Kidney tubule cell (primary cell): ENCODE data around the gene THADA.

Experiments
- DNase-seq: peaks from one replicate; pipeline ENCODE4 v3.0.0-alpha.2; 2018; ENCODE audit warnings: low spot score

The THADA gene

DNA sequence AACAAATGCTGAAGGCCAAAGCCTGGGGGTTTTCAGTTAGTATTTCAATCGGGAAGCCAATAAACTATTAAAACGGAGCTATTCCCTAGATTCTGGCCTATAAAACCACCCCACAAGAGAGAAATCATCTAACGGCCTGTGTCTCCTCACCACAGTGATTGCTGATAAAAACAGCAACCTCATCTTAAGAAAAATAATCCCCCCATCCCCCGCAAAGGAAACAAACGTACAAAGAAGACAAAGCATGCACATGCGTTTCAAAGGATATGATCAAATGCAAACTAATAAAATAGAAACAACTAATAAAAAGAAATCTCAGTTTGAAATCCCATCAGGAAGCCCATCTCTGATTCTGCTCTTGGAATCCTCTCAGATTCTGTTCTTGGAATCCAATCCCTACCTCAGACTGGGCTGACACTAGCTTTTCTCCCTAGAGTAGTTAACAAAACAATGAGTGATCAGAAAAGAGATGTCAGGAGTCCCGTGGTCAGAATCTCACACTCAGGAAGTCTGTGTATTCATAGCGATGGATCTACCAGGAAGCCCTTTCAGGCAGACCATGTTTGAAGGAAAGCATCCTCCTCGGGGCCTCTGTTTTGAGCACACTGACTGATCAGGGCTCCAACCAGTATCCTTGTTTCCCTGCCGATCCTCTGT lies 150.7 kb downstream of the THADA start:
- no peak for DNase-seq

DNA sequence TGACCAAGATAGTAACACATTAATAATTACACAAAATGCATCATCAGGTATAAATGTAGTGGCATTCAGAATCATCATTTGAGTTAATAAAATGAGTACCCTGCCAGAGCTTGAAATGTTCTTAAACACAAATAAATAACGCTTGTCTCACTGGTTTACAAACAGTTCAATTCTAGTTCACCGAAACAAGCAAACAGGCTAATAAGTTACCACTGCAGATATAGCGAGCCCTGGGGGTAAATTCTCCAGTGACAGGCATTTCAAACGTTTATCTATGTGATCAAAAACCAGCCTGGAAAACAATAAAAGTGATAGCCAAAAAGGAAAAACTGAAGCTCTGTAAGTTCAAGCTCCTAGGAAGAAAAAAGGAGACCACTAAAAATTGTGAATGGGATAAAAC lies 152.6 kb downstream of the THADA start:
- no peak for DNase-seq

DNA sequence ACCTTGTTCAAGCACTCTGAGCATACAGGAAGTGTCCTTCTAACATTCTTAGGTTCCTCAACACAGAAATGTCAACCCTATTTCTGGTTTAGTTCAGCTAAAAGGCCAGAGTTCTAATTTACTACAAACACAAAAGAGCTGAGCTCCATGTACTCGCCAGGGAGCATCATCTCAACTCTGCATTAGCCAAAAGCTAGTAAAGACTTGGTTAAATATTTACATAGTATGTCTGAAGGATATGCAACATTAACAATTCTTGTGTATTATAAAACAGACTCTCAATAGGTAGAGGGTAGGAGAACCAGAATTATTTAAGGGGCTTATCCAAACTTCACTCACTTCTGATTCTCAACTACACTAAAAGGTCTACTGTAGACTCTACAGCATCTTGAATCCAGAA lies 154.6 kb downstream of the THADA start:
- DNase-seq: no peak

DNA sequence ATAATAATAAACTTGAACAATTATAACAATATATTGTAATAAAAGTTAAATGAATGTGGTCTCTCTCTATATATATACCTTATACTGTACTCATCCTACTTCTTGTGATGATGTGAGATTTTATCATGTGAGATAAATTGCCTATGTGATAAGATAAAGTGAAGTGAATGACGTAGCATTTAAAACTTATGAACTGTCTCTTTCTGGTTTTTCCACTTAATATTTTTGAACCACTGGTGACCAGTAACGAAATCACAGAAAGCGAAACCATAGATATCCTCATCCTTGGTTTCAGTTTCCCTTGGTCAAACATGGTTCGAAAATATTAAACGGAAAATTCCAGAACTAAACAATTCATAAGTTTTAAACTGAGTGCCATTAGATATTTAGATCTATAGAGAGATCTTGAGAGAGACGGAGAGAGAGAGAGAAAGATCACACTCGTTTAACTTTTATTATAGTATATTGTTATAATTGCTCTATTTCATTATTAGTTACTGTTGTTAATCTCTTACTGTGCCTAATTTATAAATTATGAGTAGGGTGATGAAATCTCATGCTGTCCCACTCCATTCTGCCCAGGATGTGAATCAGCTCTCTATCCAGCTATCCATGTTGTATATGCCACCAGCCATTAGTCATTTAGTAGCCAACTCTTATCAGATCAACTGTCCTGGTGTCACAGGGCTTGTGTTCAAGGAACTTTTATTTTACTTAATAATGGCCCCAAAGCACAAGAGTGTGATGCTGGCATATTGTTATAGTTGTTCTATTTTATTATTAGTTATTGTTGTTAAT lies 156.8 kb downstream of the THADA start:
- peak; percentile 59 for DNase-seq

DNA sequence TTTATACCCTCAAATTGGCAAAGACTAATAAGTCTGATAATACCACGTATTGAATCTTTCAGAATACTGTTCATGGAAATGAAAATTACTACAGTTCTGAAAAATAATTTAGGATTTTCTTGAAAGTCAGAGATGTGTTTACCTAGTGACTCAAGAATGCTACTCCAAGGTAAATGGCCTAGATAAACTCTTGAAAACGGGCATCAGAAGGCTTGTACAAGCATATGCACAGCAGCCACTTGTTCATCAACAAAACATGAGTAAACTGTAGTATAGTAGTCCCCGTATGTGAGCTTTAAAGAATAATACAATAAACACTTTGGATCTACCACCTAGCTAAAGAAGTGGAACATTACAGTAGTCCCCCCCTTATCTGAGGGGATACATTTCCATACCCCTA lies 157.5 kb downstream of the THADA start:
- no peak for DNase-seq

DNA sequence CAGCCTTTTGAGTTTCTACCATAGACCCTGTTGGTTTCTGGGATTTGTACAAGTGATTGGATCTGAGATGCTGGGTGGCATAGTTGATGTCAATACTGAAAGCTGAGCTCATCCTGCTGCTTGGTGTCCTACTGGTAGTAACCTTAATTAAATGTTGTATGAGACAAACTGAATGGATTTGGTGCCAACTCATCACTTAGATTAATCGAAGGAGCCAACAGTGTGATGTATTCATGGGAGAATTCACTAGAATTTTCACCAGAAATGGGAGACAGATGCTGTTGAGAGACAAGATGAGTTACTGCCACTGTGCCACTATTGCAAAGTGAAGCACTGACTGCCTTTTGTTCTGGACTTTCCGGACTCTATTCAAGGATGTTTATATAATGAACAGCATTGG lies 158.5 kb downstream of the THADA start:
- no peak for DNase-seq

DNA sequence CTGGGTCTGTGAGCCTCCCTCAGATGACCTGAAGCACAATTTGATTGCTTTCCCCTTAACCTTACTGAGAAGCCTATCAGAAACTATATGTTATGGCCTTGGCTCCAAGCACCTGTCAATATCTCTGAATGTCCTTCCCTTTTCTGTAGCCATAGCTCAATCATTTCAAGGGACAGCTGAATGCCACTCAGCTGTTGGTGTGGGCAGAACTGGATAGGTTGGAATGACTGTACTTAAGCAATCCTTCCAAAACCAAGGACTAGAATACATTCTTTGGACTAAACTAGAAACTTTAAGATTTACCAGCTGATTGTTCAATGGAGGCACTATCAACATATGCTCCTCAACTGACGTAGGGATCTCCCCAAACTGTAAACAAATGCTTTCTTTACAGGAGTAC lies 159.4 kb downstream of the THADA start:
- DNase-seq: no peak

DNA sequence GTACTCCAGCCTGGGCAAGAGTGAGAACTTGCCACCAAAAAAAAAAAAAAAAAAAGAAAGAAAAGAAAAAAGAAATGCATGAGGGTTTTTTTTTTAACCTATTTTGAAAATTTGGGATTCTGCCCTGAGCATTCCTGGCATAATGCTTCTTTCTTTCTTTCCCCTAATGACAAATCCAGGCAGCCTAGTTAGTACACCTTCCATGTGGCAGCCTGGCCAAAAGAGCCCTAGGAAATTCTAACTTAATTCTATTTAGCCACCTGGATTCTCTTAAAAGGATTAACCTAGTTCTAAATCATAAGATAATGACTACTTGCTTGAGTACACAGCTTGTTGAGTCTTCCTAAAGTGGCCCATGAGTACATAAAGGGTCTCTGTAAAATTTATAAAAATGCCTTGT lies 160.1 kb downstream of the THADA start:
- no peak for DNase-seq

DNA sequence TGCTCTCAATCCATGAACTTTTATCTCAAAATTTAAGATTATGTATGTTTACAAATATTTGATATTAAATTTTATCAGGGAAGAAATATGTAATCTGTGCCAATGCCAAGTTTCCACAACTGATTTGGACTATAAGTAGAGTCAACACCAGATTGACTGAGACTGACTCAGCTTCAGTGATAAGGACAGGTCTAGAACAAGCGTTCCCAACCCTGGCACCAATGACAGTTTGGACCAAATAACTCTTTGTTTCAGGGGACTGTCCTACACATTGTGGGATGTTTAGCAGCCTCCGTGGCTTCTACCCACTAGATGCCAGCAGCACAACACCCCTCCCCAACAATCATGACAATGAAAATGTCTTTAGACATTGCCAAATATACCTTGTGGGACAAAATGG lies 165.3 kb downstream of the THADA start:
- DNase-seq: no peak

DNA sequence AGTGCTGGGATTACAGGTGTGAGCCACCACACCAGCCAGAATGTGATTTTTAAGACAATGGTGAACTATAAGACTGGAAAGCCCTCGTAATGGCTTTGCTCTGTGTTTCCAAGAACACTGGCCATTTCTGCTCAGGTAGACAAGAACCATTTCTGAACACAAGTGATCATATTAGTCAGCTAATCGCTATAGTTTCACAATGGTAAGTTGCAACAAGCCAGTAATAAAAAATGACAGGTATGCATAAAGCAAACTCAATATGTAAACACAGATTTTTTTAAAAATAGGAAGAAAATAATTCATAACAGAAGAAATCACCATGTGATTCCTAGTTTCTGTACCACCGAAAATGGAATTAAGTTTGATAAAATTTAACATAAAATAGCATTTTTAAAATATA lies 166.5 kb downstream of the THADA start:
- no peak for DNase-seq

DNA sequence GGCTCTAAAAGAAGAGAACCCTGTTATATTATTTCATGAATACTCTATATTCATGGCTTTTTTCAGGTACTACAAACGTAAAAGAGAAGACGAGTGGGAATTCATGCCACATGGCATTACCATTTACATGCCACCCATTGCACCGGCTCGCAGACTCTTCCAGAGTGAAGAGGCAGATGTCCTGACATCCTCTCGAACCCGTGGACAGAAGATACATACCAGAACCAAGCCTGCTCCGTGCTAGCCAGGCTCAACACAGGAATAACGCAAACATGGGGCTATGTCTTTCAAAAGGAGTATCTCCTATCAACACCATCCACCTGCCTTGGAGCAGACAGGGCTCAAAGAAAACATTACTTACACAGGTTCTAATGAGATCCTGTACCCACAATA lies 168.8 kb downstream of the THADA start:
- no peak for DNase-seq

DNA sequence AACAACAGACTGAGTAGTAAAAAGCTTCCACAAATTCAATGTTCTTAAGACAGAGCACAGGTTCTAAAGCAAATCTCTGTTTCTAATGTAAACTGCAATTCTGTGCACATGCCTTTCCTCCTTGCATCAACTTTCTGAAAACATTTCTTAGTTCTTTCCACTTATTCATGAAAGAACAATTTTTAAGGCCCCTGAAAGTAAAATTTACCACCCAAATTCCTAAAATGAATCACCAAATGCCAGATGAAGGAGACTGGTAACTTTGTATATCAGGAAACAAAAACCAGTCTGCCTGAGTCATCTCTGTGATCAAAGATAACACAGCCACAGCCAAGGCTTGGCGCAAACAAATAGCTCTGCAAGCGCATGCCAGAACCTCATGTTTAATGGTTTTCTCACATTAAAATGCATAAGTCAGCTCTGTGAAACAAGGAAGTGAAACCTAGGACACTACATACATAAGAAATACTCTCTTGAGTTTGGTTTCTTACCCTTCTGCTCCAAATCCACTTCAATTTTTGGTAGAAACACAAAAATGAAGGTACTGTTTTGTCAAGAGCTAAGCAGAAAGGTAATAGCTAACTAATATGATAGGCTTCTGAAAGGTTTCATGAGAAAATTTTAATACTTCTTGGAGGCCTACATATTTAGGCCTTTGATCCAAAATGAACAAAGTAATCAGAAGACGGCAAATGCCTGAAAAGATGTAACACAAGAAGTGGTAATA lies 169.4 kb downstream of the THADA start:
- DNase-seq: peak; percentile 98

DNA sequence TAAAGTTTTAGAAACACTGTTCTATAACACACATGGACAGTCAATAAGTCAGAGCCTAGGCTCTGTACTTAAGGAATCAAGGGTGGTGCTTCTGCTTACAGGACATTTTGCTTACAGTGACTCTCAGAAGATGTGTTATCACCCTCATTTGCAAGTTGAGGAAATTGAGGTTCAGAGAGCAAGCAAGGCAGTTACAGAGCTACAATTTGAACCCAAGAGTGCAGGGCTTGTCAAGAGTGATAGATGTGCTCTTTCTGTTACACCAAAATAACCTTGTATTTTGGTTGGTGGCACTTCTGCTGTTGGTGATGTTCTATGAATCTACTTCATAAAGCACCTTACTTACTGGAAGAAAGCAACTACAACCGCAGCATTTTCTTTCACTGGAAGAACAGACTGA lies 170.2 kb downstream of the THADA start:
- no peak for DNase-seq

DNA sequence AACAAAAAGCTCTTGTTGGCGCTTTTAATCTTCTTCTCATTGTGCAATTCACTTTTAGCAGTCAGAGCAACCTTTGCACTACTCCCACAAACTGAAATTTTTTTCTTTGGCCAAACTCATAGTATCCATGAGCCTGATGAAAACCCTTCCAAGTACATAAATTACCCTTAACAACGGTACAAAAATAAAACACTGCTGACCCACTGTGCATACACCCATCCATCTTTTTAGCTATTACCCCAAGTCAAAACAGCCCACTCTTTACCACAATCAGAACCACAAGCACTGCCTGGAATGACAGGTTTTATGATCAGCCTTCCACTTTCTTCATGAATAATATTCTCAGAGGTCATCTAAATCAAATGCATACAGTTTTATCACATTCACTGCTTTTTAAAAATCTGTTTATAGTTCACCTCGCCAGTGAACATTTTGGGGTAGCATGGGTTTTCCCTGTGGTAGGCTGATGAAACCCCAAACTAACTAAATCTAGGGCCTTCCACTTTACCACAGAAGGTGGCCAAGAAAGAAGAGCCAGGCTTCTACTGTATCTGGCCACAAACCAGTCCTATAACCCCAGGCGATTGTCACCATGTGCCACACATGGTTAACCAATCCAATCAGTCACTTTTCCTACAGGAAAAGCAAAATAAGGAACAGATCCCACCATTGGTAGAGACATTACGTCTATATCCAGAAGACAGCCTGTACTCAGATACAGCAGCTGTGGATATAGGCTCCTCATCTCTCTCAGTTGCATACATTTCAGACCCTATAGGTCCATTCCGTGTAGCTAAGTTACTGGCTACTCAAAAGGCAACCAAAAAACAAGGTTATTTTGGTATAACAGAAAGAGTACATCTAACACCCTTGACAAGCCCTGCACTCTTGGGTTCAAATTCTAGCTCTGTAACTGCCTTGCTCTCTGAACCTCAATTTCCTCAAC lies 171.3 kb downstream of the THADA start:
- no peak for DNase-seq

DNA sequence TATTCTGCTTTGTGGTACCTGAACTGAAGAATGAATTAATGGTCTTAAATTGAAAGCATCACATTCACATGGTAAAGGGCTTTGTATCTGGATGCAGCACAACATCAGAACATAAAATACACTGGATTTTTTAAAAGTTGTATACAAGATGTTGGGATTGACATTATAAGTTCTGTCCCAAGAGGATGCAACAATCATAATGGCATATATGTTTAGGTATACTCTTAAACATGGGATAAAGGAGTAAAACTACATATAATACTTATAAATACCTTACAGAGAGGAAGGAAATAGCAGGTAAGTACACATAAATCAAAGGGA lies 171.9 kb downstream of the THADA start:
- no peak for DNase-seq

DNA sequence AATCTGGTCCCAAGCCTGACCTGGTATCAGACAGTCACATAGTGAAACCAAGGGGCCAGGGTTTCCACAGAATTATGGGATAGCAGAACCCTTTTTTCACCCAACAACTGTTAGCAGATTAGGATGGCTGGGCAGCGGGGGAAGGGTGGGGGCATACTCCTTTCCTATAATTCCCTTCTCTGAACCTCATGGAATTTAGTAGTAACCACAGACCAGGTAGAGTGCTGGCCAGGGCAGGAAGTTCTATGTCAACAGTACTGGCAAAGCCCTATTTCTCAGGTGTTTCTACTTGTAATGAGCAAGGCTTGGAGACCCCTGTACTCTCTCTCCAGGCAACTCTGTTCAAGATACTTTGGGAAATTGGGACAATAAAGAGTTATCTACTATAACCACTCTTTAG lies 174.6 kb downstream of the THADA start:
- DNase-seq: peak; percentile 49

DNA sequence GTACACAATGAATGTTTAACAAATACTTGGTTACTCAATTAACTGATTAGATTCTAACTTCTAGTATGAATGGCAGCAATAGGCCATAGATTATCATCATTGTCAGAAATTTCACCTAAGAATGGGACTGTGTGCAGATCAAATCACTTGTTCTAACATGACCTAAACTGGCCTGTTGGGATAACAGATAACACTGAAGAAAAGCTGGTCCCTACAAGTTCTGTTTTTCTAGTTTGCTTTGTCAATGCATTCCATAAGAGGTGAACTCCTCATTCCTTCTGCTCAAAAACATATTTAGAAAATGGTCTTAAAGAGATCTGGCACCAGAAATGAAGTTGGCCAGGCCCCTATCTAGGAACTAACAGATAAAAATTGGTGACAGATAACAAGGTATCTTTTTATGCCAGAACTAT lies 175.4 kb downstream of the THADA start:
- DNase-seq: no peak

DNA sequence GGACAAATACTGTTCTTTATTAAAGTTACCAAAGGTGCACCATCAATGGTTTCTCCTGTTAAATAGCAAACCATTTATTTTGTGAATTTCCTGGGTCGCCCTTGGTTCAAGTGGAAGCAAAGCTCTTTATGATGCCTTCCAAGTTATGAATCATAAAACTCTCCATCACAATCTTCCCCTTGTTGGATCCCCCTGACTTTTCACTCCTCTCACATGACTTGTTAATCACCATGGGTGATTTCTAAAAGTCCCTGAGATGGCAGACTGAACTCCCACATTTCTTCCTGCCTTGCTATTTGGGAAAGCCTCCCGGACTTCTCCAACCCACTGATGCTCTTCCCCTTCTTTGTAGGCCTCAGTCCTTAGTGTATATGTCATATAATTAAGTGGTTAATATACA lies 176.0 kb downstream of the THADA start:
- DNase-seq: no peak

DNA sequence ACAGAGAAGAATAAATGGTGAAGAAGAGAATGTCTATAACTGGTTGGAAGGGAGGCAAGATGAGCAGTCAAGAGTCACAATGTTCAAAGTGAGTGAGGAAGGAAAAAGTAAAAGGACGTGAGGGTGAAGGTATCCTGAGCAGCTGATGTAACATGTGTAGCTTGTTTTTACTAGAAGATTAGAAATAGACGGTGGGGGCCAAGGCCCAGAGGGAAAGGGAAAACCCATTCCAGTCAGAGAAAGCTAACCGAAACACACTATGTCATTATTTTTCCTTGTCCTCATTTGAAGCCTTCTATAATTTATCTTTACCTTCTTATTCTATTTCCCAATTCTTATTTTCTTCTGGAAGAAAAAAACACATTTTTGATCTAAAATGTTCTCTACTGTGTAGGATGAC lies 176.6 kb downstream of the THADA start:
- DNase-seq: no peak

DNA sequence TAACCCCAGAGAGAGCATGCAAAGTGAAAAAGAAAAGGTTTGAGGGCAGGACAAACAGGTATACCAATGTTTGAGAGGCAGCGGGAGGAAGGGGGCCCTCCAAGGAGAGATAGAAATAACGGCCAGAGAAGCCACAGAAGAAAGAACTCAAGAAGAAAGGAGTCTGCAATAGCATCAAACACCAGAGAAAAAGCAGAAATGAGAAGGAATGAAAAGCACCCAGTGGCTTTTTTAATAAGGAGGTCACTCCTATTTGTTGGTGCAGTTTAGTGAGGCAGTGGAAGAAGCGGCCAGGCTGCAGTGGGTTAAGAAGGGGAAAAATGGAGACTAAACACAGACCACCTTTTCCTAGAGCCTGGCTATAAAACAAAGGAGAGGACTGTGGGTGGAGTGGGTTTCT lies 177.2 kb downstream of the THADA start:
- no peak for DNase-seq

DNA sequence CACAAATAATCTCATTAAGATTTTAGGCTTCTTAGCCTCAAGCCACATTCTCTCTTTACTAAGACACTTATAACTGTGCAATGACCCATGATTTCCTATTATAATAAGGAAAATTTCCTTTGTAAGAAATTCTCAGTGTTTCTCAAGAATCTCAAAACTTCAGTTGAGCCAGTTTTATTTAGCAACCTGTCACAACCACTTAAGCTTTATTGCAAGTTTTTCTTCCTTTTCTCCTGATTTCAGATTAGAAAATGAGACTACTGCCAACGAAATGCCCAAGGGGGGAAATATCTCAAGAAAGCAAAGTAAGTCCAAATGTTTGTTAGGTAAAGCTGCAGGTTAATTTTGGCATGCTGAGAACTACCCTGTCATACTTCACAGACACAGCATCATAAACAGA lies 178.5 kb downstream of the THADA start:
- DNase-seq: no peak

DNA sequence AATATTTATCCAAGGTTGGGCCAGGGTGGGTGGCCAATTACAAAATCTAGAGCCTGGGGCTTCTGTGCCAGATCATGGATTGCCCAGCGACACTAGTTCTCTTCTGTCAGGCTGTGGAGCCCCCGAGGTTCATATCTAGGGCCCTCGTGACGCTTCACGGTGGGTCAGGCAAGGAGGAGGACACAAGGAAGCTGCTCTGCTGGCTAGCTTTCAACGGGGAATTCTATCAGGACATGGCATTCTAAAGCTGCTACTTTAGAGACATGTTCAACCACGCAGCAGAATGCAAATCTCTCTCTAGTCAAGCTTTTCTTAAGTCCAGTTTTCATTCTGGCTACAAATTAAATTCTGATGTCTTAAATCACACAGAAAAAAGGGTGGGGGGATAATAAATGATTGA lies 180.2 kb downstream of the THADA start:
- DNase-seq: no peak
